Left renal cortex interstitium (tissue), 4 donors: ENCODE measurements around the gene FRMD7. TPM values are rescaled to one million over a fixed set of nuclear protein-coding genes. Genes with fewer than 3 reads are reported as not detected.
"Not testable (repeated sequence)": the region's sequence is repeated elsewhere in the genome, so short reads cannot be mapped to it uniquely, and the experiment has no call there.

ENCODE experiments used
- DNase-seq, 4 donors: peaks; one replicate each; pipeline ENCODE4 v3.0.0-alpha.2; 2013; ENCODE audit warnings: low read depth in 4 of 4, low spot score in 2 of 4, missing footprints in 1 of 4
- polyA plus RNA-seq, 4 donors: library from polyadenylated mRNA; unstranded; fragments of 120-200 nt; gene quantifications; one replicate each; pipeline ENCODE4 v1.2.1, GENCODE V29; 2013; ENCODE audit not compliant: insufficient read length in 4 of 4

FRMD7 gene
- polyA plus RNA-seq, 4 donors = 1.3 to 1.9 (median 1.6) TPM

DNA sequence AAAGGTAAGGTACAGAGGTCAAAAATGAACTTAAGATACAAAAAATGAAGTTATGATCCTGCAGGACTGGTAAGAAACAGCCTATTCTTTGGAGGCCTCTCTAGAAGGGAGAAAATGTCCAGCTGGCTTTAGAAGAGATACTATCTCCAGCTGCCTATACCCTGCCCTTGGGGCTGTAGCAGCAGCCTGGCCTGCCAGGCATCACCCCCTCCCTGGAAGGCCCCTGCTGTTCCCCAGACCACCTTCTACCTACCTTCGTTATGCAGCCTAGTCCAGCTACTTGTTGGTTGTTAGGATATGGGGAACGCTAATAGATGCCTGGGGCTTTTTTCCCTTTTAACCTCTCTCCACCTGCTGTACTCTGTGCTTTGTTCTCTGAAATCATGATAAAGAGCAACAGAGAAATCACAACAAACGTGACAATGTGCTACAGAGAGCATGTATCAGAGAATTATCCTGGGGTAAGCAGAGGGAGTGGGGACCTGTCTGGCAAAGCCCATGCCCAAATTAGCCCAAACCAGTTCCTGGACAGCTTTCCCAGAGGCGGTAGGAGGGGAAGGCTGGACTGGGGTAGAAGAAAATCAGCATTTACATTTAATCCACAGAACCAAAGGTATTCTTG lies 34.5 kb downstream of the FRMD7 start:
- no peak for DNase-seq

DNA sequence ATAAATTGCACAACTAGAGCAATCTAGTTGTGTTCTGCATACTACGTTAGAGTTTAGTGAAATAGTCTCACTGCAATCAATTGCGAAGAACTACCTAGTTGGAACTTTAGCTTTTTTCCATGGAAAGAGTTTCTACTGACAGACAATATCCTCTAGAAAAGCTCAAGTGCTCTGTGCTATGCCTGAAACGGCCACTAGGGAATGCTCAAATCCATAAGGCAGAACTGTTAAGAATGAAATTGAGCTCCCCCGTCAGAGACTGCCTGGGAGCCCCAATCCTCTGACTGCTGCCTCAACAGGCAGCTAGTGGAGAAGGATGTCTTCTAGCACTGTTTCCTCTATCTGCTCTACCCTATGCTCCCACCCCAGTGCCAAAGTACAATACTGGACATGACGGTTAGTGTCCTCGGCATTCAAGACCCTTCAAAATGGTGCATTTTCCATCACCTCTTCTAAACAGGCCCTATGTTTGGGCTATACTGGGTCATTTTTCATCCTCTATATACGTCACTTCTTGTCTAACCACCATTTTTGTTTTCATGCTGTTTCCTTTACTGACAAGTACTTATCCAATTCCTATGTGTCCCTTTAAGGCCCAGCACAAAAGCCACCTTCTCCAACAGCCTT lies 35.3 kb downstream of the FRMD7 start:
- peak; percentile 9 to 33 (median 25) for DNase-seq

DNA sequence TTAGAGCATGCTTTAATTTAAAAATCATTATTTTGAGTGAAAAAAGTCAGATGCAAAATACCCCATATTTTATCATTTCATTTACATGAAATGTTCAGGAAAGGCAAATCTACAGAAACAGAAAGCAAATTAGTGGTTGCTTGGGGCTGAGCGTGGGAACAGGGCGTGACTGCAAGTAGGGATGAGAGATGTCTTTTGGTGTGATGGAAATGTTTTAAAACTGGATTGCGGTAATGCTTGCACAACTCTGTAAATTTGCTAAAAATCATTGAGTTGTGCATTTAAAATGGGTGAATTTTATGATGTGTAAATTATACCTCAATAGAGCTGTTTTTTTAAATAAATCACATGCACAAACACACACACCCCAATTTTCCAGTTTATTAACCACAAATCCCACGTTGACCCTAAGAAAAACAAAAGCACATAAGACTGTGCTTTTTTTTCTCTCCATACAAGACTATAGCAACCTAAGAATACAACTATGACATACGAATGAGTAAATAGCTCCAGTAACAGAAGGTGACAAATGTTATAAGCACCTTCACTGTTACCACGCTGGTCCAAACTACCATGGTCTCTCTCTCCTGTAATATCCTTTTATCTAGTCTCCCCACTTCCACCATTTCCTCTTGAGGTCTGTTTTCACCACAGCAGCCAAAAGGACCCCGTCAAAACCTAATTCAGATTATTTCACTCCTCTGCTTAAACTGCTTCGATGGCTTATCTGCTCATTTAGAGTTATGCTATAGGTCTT lies 37.2 kb downstream of the FRMD7 start:
- DNase-seq = no peak

DNA sequence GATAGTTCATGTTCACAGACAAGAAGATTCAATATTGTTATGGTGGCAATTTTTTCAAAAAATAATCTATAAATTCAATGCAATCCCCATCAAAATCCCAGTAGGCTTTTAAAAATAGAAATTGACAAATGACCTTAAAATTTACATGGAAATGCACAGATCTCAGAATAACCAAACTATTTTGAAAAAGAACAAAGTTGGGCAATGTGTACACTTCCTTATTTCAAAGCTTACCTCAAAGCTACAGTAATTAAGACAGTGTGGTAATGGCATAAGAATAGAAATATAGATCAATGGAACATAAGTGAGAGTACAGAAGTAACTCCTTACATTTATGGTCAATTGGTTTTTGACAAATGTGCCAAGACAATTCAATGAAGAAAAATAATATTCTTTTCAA lies 39.0 kb downstream of the FRMD7 start:
- no peak for DNase-seq

DNA sequence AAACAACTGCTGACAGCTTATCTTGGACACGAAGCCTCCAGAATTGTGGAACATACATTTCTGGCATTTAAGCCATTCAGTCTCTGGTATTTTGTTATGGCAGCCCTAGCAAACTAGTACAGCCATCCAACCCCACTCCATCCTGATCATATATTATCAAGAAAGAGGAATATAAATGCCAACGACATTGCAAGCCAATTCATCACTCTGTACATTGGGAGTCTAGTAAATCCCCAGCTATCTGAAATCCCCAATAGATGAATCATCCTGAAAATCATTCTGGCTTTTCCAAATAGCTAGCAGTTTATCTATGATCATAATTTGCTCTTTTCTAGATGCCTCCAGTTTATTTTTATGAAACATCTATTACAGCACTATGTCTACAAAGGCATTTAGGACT lies 41.1 kb downstream of the FRMD7 start:
- DNase-seq = no peak

DNA sequence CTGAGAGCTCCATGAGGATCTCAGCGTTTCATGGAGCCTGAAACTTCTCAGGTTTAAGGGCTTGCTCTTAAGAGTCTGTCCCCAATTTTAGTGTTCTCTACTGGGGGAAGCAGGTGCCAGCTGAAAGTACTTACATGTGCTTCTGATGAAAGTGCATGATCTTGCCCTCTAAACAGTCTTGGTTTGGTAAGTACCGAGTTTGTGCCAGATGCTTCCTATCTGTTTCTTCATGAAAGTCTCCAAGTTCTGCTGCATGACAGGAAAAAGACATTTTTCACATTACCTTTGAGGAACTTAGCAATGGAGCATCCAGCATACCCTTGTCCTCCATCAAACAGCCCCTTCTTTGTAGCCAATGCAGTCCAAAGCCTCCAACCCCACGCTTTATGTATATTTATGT lies 42.0 kb downstream of the FRMD7 start:
- DNase-seq = no peak

DNA sequence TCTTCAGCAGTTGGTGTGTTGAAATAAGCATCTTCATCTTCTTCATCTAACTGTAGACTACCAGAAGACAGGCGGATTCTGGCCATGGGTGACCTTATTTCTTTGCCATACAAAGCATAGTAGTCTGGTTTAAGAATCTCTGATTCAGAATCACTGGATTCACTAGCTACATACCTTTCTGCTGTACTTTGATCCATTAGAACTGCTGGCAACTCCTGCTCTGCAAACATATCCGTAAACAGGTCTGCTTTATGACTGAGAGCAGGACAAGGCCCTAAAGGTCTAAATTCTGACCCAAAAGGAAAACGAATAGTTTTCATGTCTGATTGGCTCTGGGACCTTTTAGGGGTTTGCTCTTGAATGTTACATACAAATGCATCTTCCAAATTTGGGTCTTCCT lies 49.9 kb downstream of the FRMD7 start:
- DNase-seq = no peak

DNA sequence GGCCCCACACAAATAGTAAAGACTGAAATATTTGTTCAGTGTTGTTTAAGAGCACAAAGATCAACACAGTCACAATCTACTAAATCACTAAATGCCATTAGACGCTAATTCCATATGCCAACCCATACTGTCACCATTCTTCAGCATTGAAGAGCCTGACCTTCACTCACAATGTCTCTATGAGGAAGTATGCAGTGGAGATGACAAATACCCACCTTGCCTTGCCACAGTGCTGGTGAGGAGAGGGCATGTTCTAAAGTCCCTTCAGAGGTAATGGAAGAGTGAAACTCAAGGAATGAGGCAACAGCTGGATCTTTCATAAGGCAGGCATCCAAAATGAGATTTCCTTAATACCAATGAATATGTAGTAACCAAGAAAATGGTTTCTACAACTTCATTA lies 50.4 kb downstream of the FRMD7 start:
- no peak for DNase-seq

DNA sequence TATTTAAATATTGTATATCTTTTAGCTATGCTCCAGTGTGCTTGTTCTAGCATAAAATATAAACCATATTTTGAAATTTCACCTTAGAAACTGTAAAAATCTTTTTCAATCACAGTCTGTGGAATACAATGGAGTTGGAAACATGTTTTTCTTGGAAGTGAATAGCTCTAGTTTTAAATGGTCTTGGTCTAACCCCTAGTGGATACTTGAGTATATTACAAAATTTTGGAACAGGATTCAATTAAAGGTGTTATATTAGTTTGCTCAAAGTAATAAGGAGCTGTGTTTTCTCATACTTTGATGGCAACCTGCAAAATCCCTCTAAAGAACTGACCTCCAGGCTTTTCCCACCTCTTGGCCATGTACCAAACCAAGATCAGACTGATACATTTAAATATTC lies 56.6 kb downstream of the FRMD7 start:
- DNase-seq = peak in 1 of 4 donors; percentile 4

DNA sequence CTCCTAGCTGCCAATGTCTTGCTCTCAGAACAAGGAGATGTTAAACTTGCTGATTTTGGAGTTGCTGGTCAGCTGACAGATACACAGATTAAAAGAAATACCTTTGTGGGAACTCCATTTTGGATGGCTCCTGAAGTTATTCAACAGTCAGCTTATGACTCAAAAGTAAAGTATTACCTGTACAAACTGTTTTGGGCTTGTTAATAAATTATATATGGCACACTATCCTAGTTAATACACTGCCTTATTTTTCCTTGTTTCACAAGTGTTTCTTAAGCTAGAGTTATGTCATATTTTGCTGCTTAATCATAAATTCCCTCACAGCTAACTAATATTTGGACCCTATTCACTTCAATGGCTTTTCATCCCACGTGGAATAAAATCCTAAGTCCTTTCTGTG lies 59.4 kb downstream of the FRMD7 start:
- no peak for DNase-seq

DNA sequence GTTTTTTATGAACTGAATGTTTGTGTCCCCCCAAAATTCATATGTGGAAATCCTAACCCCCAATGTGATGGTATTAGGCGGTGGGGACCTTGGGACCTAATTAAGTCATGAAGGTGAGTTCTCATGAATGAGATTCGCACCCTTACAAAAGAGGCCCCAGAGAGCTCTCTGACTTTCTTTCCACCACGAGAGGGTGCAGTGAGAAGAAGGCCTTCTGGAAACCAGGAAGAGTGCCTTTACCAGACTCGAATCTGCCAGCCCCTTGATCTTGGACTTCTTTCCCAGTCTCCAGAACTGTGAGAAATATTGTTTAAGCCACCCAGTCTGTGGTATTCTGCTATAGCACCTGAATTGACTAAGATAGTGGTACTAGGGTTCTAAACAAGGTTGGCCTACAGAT lies 64.0 kb downstream of the FRMD7 start:
- DNase-seq = no peak

DNA sequence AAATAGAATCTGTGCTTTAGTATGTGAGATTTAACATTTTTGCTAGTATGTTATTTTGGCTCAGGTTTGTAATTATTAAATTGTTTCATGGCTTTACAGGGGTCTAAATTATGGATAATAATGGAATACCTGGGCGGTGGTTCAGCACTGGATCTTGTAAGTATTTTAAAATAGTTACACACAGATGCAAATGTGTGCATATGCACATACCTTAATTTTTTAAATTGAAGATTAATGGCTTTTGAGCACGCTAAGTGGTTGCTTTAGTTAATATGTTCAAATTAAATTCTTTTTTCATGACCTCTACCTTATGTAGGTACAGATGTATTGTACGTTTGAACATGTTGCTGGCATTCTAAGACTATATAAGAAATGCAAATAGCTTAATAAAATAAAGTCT lies 64.5 kb downstream of the FRMD7 start:
- no peak for DNase-seq

DNA sequence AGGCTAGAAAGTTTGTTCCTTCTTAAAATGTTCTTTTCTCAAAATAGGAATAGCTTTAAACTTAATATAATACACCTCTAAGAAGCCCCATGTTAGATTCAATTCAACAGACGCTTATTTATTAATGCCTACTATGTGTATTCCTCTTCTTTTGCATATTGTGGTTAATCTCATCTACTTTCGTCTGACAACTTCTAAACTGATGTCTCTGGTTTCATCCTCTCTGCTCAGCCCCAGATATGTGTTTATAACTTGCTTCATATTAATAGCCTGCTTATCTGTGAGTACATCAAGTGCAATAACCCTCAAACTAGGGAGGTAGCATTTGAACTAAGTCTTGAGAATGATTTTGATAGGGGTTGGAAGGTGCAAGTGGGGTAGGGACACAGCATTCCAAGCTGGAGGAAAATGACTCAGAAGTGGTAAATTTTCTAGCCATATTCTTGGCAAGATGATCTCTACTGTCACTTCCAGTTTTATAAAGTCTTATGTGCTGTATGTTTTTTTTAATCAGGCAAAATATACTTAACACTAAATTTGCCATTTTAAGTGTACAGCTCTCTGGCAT lies 67.8 kb downstream of the FRMD7 start:
- no peak for DNase-seq

DNA sequence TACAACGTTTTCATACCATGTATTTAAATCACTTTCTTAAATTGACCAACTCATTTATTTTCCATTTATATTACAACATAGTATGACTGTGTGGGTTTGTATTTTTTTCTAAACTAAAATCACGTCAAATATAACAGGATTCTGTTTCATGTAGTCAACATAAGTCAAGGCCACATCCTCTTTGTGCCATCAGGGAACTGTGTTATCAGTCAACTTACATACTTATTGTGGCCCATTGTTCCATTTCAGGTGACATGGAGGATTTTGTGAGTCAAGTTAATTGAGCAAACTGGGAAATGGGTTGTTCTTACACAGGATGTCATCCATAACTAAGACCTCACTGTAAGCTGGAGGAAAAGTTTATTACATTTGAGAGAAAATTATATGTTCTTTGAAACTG lies 68.8 kb downstream of the FRMD7 start:
- DNase-seq = no peak

DNA sequence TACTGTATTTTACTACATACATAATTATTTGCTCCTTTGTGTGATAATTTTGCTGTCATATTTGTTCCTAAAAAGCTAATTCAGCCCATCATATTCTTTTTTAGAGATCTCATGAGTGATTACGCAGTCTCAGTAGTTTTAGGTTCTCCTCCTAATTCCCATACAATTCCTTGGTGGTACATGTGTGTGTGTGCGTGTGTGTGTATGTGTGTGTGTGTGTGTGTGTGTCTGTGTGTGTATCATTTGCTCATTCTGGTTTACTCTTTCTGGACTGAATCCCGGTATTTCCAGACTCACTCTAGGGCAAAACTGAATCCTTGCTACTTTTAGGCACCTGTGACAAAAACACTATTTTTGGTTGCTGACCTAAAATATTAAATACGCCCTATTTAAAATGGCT lies 69.8 kb downstream of the FRMD7 start:
- DNase-seq = no peak

DNA sequence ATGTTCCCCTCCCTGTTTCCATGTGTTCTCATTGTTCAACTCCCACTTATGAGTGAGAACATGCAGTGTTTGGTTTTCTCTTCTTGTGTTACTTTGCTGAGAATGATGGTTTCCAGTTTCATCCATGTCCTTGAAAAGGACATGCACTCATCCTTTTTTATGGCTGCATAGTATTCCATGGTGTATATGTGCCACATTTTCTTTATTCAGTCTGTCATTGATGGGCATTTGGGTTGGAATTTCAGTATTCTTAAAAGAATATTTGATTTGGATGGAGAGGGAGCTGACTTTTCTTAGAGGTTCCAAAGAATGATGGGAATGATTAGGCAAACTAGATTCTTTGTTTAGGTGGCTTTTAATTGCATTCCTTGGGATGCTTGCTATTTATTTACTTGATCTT lies 76.0 kb downstream of the FRMD7 start:
- DNase-seq = not testable (repeated sequence)

DNA sequence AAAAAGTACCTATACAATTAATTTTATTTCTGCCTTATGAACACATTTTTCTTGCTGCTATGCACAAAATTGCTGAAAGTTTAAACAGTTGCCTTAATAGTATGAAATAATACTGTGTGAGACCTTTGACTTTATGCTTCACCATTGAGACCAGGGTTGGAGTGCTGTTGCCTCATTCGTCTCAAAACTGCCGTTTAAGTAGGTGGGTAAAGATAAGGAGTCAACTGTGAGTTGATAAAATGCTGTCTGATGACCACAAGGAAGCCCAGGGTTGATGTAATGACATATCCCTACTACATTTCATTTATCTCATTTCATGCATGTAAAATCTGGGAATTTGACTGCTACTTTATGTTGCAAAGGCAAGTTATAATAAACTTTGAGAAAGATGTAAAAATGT lies 81.3 kb downstream of the FRMD7 start:
- no peak for DNase-seq

DNA sequence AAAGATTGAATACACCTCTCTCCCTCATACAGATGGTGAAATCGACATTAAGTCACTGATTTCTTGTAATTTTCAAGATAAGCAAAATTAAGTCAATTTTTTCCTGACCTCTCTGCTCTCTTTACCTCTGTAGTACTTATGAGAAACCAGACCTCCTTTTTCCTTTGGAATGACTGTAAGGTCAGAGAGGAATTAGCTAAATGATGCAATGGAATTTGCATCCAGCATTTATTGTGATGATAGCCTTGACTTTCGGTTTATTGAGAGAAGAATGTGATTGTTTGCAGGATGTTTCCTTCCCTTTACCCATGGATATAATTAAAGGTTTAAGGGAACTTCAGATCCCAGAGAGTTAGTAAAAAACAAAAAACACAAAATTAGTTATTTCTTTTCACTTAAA lies 82.4 kb downstream of the FRMD7 start:
- no peak for DNase-seq

DNA sequence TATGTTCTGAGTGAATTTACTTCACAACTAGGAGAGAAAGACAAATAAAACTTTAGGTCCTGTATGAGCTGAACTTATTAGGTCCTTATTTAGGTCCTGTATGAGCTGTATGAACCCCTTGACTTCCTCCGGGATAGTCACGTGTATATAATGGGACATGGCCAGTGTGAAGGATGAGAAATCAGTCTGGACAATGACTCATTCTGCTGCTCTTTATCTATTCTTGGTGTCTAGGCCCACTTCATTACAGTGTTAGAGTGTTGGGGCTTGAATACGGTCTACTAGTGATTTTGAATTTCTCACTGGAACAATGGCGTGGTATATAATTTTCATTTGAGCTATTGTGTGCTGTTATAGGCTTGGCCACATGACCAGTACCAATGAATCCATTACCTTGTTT lies 82.9 kb downstream of the FRMD7 start:
- DNase-seq = no peak

DNA sequence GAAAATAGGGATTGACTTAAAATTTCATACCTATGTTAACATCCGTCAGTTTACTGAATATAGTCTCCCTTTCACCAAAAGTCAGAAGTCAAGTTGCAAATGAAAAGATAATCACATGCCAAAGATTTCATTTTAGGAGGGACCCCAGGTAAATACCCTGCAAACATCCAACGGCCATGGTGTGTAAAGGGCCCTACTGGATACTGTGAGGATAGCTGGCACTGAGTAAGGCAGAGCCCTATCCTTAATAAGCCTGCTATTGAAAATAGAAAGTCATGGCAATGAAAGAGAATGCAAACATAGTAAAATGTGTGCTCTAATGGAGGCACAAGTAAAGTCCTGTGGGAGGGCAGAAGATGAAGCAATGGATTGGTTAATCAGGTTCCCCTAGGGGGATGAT lies 83.8 kb downstream of the FRMD7 start:
- no peak for DNase-seq

DNA sequence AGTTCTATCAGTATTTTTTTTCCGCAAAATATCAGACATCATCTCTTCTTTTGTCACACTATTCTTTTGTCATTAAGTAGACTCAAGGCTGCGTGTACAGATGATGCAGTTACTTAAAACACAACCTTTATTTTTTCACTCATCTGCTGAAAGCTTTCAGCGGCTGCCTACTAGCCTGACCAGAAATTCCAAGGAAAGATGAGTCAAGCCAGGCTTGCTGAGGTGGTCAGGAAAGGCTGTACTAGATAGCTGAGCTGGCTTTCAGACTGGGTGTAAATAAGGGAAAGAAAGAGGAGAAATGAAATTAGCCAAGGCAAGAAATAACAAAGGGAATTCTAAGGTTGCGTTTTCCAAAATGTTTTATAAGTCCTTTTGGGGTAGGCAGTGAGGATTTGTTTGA lies 86.8 kb downstream of the FRMD7 start:
- DNase-seq = no peak

DNA sequence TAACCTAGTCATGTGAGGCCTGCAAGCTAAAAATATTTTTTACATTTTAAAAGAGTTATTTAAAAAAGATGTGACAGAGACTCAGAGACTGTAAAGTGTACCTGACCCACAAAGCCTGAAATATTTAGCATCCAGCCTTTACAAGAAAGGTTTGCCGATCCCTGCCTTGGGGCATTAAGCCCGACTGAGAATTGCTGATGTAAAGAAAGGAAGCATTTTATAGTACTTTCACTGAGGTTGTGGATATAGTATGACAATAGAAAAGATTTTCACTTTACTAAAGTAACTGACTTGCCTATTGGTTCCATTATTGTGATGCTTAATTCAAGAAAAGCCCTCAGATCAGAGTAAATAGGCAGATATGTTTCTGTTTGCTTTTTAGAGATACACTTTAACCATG lies 87.8 kb downstream of the FRMD7 start:
- no peak for DNase-seq
